CD4-positive, alpha-beta memory T cell (primary cell): Measurements from ENCODE around the gene SRCIN1. TPM values are rescaled to one million over a fixed set of nuclear protein-coding genes. Genes with fewer than 3 reads are reported as not detected.

Experiments
- CTCF ChIA-PET: fragments of 350-600 bp; sonication (Branson Sonifier 250); formaldehyde crosslinking; loops from one replicate; lab custom pipeline; 2021; ENCODE audit warnings: inconsistent platforms; ENCODE audit not compliant: partially characterized antibody; lab: Charles Lee
- POLR2A ChIA-PET: fragments of 350-600 bp; sonication (Branson Sonifier 250); formaldehyde crosslinking; loops from one replicate; lab custom pipeline; 2021; ENCODE audit not compliant: partially characterized antibody; lab: Charles Lee
- DNase-seq, 5 donors: peaks; one replicate each; pipeline versions ENCODE4 v3.0.0 to v3.0.0-alpha.2; 2020 to 2022; ENCODE audit warnings: mixed read lengths in 1 of 5
- H3K27ac ChIP-seq: one replicate; pipeline ENCODE4 v1.7.0; 2013; ENCODE audit warnings: low read depth, low read length
- H3K27me3 ChIP-seq: 2 replicates; pipeline ENCODE4 v1.7.0; 2013; ENCODE audit warnings: mild to moderate bottlenecking, low read length, moderate library complexity; ENCODE audit not compliant: insufficient read depth
- H3K36me3 ChIP-seq: 2 replicates; pipeline ENCODE4 v1.7.0; 2013; ENCODE audit warnings: mild to moderate bottlenecking, low read length, moderate library complexity; ENCODE audit not compliant: insufficient read depth
- H3K4me1 ChIP-seq: 2 replicates; pipeline ENCODE4 v1.7.0; 2013; ENCODE audit warnings: mild to moderate bottlenecking, low read length, moderate library complexity; ENCODE audit not compliant: insufficient read depth
- H3K4me3 ChIP-seq, 2 donors: one replicate each; pipeline ENCODE4 v1.7.0; 2013; ENCODE audit warnings: low read length in 2 of 2, mild to moderate bottlenecking in 1 of 2
- H3K9me3 ChIP-seq, 2 donors: one replicate each; pipeline ENCODE4 v1.7.0; 2013; ENCODE audit warnings: low read length in 2 of 2, control low read depth in 1 of 2; ENCODE audit not compliant: control insufficient read depth in 1 of 2
- H3K27ac Mint-ChIP-seq, 7 donors: one replicate each; pipeline ENCODE4 v1.8.0; 2020 to 2021; ENCODE audit warnings: mixed read lengths in 7 of 7, mild to moderate bottlenecking in 6 of 7, inconsistent platforms in 3 of 7, moderate library complexity in 3 of 7
- H3K27me3 Mint-ChIP-seq, 2 donors: one replicate each; pipeline ENCODE4 v1.8.0; 2020 to 2021; ENCODE audit warnings: mixed read lengths in 2 of 2
- H3K36me3 Mint-ChIP-seq, 2 donors: one replicate each; pipeline ENCODE4 v1.8.0; 2020 to 2021; ENCODE audit warnings: mixed read lengths in 2 of 2, inconsistent platforms in 1 of 2, mild to moderate bottlenecking in 1 of 2
- H3K4me1 Mint-ChIP-seq, 4 donors: one replicate each; pipeline ENCODE4 v1.8.0; 2020 to 2021; ENCODE audit warnings: mixed read lengths in 4 of 4, mild to moderate bottlenecking in 1 of 4
- H3K4me3 Mint-ChIP-seq, 8 donors: one replicate each; pipeline ENCODE4 v1.8.0; 2020 to 2021; ENCODE audit warnings: mixed read lengths in 8 of 8, mild to moderate bottlenecking in 7 of 8, moderate library complexity in 6 of 8, inconsistent platforms in 3 of 8
- H3K9me3 Mint-ChIP-seq, 8 donors: one replicate each; pipeline ENCODE4 v1.8.0; 2020 to 2021; ENCODE audit warnings: mixed read lengths in 8 of 8, mild to moderate bottlenecking in 5 of 8, inconsistent platforms in 3 of 8, moderate library complexity in 1 of 8
- intact Hi-C: fragments of 100-400 bp; cut with micrococcal nuclease; formaldehyde crosslinking; loops from one replicate; pipeline ENCODE4 v1.15.1; 2023
- polyA plus RNA-seq, 2 donors: library from polyadenylated mRNA; unstranded; fragments of 300-500 nt; fragmentation: Illumina TruSeq; gene quantifications; one replicate each; pipeline ENCODE4 v1.2.3, GENCODE V29; 2021
- total RNA-seq, 2 experiments: library from RNA; stranded (reverse); gene quantifications; one replicate each; pipeline ENCODE4 v1.2.3, GENCODE V29; 2021

SRCIN1 gene
- total and polyA plus RNA-seq, 4 experiments from 2014 or later, result 0.28 to 0.79 TPM; not detected in 2

GRCh38 chr17:38590988-38591758, 14.6 kb downstream of the SRCIN1 start:
- H3K27me3 ChIP-seq, result peaks cover 55% of the 10 kb centered on the region
- no peaks in the 10 kb centered on the region for H3K9me3 Mint-ChIP-seq
- no peaks in the 10 kb centered on the region for H3K36me3 ChIP-seq
- H3K27ac Mint-ChIP-seq, result peak overlapping the region in 1 of 7 donors; percentile 53
- H3K36me3 Mint-ChIP-seq, result no peaks in the 10 kb centered on the region
- CTCF ChIA-PET, result interaction anchor here (1.8 kb wide), 1 partner anchor 33 kb away, joined by 7 read pairs; no protein-coding TSS in a partner anchor
- no peak overlapping the region for H3K4me3 ChIP-seq
- peaks cover 30% of the 10 kb centered on the region for H3K4me1 ChIP-seq
- DNase-seq, result peak in 1 of 5 donors; percentile 23
- H3K27ac ChIP-seq, result no peak overlapping the region
- peaks cover 20 to 57% (median 33%) of the 10 kb centered on the region in 4 donors for H3K4me1 Mint-ChIP-seq
- intact Hi-C loops, result no loop called here
- H3K4me3 Mint-ChIP-seq, result peak overlapping the region in 6 of 8 donors; percentile 37 to 80 (median 54)
- no peaks in the 10 kb centered on the region for H3K9me3 ChIP-seq
- peaks cover 62 to 74% of the 10 kb centered on the region in 2 donors for H3K27me3 Mint-ChIP-seq
- POLR2A ChIA-PET, result interaction anchor here (2.1 kb wide), 1 partner anchor 31 kb away, joined by 5 read pairs; no protein-coding TSS in a partner anchor

GRCh38 chr17:38589462-38590114, 16.2 kb downstream of the SRCIN1 start:
- DNase-seq, result no peak
- intact Hi-C loops, result no loop called here
- Histone ChIP-seq H3K36me3 (no peaks in the 10 kb centered on the region), H3K9me3 (no peaks in the 10 kb centered on the region), H3K27ac (no peak overlapping the region), H3K27me3 (peaks cover 65% of the 10 kb centered on the region), H3K4me3 (no peak overlapping the region), H3K4me1 (peaks cover 31% of the 10 kb centered on the region)
- no peak overlapping the region for H3K4me3 Mint-ChIP-seq
- ChIA-PET POLR2A (no interaction called here), CTCF (interaction anchor here (0.8 to 9.6 kb wide), 2 partner anchors 9 to 30 kb away, joined by 3 to 144 read pairs; no protein-coding TSS in a partner anchor)
- H3K36me3 Mint-ChIP-seq, result no peaks in the 10 kb centered on the region
- peaks cover 63 to 76% of the 10 kb centered on the region in 2 donors for H3K27me3 Mint-ChIP-seq
- H3K4me1 Mint-ChIP-seq, result peaks cover 22 to 59% (median 34%) of the 10 kb centered on the region in 4 donors
- H3K27ac Mint-ChIP-seq, result no peak overlapping the region
- no peaks in the 10 kb centered on the region for H3K9me3 Mint-ChIP-seq

- peaks cover 58% of the 10 kb centered on the region for H3K27me3 ChIP-seq
- no peak for DNase-seq
- Mint-ChIP-seq H3K27ac (no peak overlapping the region), H3K4me3 (no peak overlapping the region), H3K4me1 (peaks cover 25 to 62% (median 39%) of the 10 kb centered on the region in 4 donors), H3K9me3 (no peaks in the 10 kb centered on the region), H3K36me3 (no peaks in the 10 kb centered on the region), H3K27me3 (peaks cover 62 to 78% of the 10 kb centered on the region in 2 donors)
- no peaks in the 10 kb centered on the region for H3K36me3 ChIP-seq
- H3K4me1 ChIP-seq, result peaks cover 33% of the 10 kb centered on the region
- POLR2A ChIA-PET, result no interaction called here
- CTCF ChIA-PET, result interaction anchor here (1.3 to 9.6 kb wide), 2 partner anchors 29 to 34 kb away, joined by 3 to 144 read pairs; no protein-coding TSS in a partner anchor
- no peak overlapping the region for H3K27ac ChIP-seq
- H3K9me3 ChIP-seq, result no peaks in the 10 kb centered on the region
- no peak overlapping the region for H3K4me3 ChIP-seq
- intact Hi-C loops, result no loop called here
Observed at GRCh38 chr17:38588788-38589174, 17.0 kb downstream of the SRCIN1 start.

- H3K9me3 ChIP-seq, result no peaks in the 10 kb centered on the region
- intact Hi-C loops, result no loop called here
- H3K36me3 ChIP-seq, result no peaks in the 10 kb centered on the region
- Mint-ChIP-seq H3K36me3 (no peaks in the 10 kb centered on the region), H3K4me3 (peak overlapping the region in 1 of 8 donors; percentile 57), H3K4me1 (peaks cover 25 to 56% (median 38%) of the 10 kb centered on the region in 4 donors), H3K27ac (no peak overlapping the region), H3K27me3 (peaks cover 60 to 73% of the 10 kb centered on the region in 2 donors), H3K9me3 (no peaks in the 10 kb centered on the region)
- peak in 1 of 5 donors; percentile 13 for DNase-seq
- CTCF ChIA-PET, result interaction anchor here (1.3 to 9.6 kb wide), 2 partner anchors 29 to 35 kb away, joined by 3 to 144 read pairs; no protein-coding TSS in a partner anchor
- peaks cover 52% of the 10 kb centered on the region for H3K27me3 ChIP-seq
- no peak overlapping the region for H3K4me3 ChIP-seq
- POLR2A ChIA-PET, result no interaction called here
- H3K27ac ChIP-seq, result no peak overlapping the region
- H3K4me1 ChIP-seq, result peaks cover 31% of the 10 kb centered on the region
Observed at GRCh38 chr17:38587947-38588787, 17.6 kb downstream of the SRCIN1 start.

- Mint-ChIP-seq H3K9me3 (no peaks in the 10 kb centered on the region), H3K4me3 (no peak overlapping the region), H3K36me3 (no peaks in the 10 kb centered on the region), H3K27ac (no peak overlapping the region), H3K4me1 (peaks cover 19 to 46% (median 28%) of the 10 kb centered on the region in 4 donors), H3K27me3 (peaks cover 51 to 69% of the 10 kb centered on the region in 2 donors)
- intact Hi-C loops, result no loop called here
- Histone ChIP-seq H3K27me3 (peaks cover 43% of the 10 kb centered on the region), H3K27ac (no peak overlapping the region), H3K9me3 (no peaks in the 10 kb centered on the region), H3K4me3 (no peak overlapping the region), H3K4me1 (peaks cover 22% of the 10 kb centered on the region), H3K36me3 (no peaks in the 10 kb centered on the region)
- CTCF ChIA-PET, result interaction anchor here (1.3 to 9.6 kb wide), 2 partner anchors 28 to 36 kb away, joined by 3 to 144 read pairs; no protein-coding TSS in a partner anchor
- POLR2A ChIA-PET, result interaction anchor here (0.9 kb wide), 1 partner anchor 91 kb away, joined by 3 read pairs; no protein-coding TSS in a partner anchor
- peak in 1 of 5 donors; percentile 23 for DNase-seq
Observed at GRCh38 chr17:38587203-38587602, 18.5 kb downstream of the SRCIN1 start.

- POLR2A ChIA-PET, result interaction anchor here (0.9 kb wide), 1 partner anchor 91 kb away, joined by 3 read pairs; no protein-coding TSS in a partner anchor
- Mint-ChIP-seq H3K4me3 (no peak overlapping the region), H3K9me3 (no peaks in the 10 kb centered on the region), H3K36me3 (no peaks in the 10 kb centered on the region), H3K27ac (no peak overlapping the region), H3K27me3 (peaks cover 47 to 65% of the 10 kb centered on the region in 2 donors), H3K4me1 (peaks cover 15 to 42% (median 24%) of the 10 kb centered on the region in 4 donors)
- CTCF ChIA-PET, result interaction anchor here (0.6 to 9.6 kb wide), 5 partner anchors 10 to 663 kb away, joined by 3 to 144 read pairs (median 3); no protein-coding TSS in a partner anchor
- Histone ChIP-seq H3K36me3 (no peaks in the 10 kb centered on the region), H3K9me3 (no peaks in the 10 kb centered on the region), H3K4me1 (peaks cover 18% of the 10 kb centered on the region), H3K27ac (no peak overlapping the region), H3K27me3 (peaks cover 40% of the 10 kb centered on the region), H3K4me3 (no peak overlapping the region)
- DNase-seq, result no peak
- intact Hi-C loops, result no loop called here
Observed at GRCh38 chr17:38586788-38587187, 19.0 kb downstream of the SRCIN1 start.
